Jurkat, Clone E6-1 (cell line): ENCODE results near the gene SYNGR2. TPM values are rescaled to one million over a fixed set of nuclear protein-coding genes. Genes with fewer than 3 reads are reported as not detected.

Experiments used
- DNase-seq: peaks from one replicate; pipeline ENCODE4 v3.0.0-alpha.2; 2011; ENCODE audit warnings: low read depth, low spot score
- H3K4me3 ChIP-seq: 2 replicates; pipeline ENCODE4 v1.5.1; 2011; ENCODE audit warnings: mild to moderate bottlenecking, low read length, control low read depth, moderate library complexity
- polyA plus RNA-seq: library from polyadenylated mRNA; unstranded; fragments of >200 nt; gene quantifications from one replicate; pipeline ENCODE4 v1.2.1, GENCODE V29; 2012; ENCODE audit warnings: missing spikeins; ENCODE audit not compliant: insufficient read length, insufficient read depth

The SYNGR2 gene, protein sequence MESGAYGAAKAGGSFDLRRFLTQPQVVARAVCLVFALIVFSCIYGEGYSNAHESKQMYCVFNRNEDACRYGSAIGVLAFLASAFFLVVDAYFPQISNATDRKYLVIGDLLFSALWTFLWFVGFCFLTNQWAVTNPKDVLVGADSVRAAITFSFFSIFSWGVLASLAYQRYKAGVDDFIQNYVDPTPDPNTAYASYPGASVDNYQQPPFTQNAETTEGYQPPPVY
- 56.8 TPM for polyA plus RNA-seq

DNA sequence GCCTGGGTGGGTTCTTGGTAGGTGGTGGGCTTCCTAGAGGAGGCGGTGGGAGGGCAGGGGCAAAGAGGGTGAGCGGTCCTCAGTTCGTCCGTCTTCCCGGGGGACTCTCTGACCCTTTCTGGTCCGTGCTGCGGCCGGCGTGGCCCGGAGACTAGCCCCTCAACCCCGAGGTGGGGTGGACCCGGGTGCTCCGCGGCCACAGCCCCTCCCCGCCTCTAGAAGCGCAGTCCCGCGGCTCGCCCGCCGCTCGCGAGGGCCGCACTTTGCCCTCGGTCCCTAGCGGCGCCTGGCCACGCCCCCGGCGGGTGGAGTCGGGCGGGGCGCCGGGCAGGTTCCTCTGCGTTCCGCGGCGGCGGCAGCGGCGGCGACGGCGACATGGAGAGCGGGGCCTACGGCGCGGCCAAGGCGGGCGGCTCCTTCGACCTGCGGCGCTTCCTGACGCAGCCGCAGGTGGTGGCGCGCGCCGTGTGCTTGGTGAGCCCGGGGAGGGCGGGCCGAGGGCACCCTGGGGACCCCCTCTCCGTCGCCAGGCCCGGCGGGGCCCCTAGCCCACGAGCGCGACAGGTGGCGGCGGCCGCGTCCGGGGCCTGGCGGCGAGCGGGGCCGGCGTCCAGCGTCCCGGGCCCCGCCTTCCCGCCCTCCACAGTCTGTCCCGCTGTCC, at the start of gene SYNGR2:
SYNGR2 (plus strand) TSS at position 340 of the 661 bp plus-strand sequence; CDS start at position 376, 36 bp downstream.
- DNase-seq, result peak; percentile 60
- peak within 1 kb of the TSS; percentile 60 for H3K4me3 ChIP-seq

DNA sequence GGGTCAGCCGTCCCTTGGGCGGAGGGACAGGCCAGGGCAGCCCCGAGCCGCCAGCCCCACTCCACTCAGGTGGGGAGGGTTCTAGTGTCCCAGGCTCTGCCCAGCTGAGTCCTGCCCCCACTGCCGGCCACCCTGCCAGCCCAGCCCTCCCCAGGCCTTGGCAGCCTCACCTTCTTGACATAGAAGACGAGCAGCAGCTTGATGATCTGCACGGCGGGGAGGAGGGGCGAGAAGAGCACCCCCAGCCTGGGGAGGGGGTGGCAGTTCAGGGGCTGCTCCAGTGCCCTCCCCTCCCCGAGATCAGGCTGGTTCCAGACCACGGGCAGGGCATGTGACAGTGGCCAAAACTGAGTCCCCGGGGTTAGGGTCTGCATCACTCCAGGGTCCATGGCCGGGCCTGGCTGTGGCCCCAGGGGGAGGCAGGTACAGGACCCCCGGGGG, 49.6 kb upstream of the SYNGR2 start:
- H3K4me3 ChIP-seq, result no peak overlapping the region
- DNase-seq, result no peak

DNA sequence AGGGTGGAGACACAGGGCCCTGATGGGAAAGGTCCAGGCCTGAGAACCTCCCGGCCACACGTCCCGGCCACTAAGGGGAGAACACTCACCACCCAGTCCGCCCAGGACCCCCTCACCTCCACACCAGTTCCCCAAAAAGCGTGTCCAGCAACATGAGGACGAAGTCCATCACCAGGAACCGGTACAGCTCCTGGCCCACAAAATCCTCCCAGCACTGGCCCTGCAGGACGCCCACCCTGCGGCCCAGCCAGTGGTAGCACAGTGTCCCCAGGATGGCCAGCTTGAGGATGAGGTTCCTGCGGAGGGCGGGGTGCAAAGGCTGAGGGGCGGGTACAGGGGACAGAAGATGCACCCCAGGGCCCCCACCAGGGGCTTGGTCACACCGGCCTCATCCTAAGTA, 47.8 kb upstream of the SYNGR2 start:
- DNase-seq, result no peak
- H3K4me3 ChIP-seq, result no peak overlapping the region

DNA sequence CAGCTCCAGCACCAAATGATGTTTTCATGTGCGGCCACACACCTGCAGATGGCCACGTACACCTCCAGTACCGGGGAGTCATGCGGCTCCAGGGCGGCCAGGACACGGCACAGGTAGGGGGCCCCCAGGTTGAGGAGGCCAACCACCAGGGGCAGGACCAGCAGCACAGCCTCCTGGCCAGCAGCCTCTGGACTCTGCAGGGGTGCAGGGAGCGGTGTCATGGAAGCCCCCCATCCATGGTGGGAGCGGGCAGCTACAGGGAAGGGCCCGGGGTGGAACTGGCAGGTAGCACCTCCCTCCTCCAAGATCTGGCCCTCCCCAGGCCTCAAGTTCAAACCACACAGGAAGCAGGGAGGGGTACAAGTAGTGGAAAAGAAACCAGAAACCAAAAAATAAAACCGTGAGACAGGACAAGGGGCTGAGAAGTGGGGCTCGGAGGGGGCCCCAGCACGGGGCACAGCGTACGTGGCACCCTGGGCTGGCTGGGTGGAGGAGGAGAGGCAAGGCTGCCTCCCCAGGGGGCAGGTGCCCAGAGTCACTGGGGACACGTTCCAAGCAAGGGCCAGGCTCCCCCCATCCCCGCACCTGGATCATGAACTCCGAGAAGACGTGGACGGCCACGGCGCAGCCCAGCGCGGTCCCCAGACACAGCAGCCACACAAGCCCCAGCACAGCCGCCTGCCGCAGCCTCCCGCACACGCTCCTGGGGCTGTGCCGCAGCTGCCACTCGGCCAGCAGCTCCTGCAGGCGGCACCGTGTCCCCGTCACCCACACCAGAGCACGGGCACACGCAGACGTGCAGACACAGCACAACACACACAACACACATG, 47.2 kb upstream of the SYNGR2 start:
- DNase-seq, result peak; percentile 68
- peak overlapping the region; percentile 28 for H3K4me3 ChIP-seq

DNA sequence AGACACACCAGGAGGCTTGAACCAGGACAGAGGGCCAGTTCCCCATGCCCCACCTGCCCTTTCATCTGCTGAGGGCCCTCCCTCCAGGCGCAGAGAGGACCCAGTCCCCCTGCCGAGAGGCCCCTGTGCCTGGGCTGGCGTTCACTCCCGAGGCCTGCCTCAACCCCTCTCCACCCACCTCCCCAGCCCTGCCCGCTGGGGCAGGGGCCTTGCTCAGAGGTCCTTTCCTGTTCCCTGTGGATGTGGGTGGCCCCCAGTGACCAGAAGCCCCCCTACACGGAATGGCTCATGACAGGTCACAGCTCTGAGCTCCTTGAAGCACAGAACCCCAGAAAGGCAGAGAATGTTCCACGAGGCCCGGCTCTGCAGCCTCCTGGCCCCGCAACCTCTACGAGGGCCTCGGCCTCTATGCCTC, 46.6 kb upstream of the SYNGR2 start:
- peak overlapping the region; percentile 28 for H3K4me3 ChIP-seq
- DNase-seq, result no peak

DNA sequence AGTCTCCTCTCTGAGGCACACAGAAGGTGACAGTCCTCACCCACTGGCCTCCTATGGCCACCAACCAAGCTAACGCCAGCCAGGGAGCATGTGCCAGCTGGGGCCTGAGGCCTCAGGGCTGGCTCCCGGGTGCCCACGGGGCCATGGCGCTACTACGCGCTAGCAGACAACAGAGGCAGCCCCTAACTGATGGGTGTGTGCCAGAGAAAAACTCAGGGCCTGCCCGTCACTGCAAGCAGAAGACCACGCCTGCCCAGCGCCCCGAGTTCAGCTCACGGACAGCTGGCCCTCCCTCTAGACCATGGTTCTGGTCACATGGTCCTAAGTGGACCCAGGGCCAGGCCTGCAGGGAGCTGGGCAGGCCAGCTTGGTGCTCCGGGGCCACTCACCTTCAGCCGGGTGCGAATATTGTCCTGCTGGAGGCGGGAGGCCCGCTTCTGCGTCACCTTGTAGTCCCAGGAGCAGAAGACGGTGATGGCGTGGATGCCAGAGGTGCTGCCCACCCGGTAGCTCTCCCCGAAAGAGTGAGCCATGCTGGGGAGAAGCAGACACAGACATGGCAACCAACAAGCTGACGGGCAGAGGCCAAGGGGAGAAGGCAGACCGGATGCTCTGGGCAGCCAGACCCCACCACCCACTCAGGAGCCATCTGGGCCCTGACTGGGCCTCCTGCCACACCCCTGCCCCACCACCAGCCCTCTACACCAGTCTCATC, 46.0 kb upstream of the SYNGR2 start:
- DNase-seq, result no peak
- H3K4me3 ChIP-seq, result no peak overlapping the region

DNA sequence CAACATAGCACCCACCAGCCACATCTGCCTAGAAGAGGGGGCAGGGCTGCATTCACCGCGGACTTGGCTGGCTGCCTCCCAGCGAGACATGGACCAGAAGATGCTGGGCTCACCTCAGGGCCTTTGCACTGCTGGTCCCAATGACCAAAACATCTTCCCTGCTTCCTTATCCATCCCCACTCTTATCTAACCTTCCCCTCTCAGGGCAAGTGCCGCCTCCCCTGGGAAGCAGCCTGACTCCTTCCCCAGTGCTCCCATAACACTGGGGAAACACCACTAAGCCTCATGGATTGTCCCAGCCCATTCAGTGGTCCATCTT, 45.5 kb upstream of the SYNGR2 start:
- DNase-seq, result no peak

DNA sequence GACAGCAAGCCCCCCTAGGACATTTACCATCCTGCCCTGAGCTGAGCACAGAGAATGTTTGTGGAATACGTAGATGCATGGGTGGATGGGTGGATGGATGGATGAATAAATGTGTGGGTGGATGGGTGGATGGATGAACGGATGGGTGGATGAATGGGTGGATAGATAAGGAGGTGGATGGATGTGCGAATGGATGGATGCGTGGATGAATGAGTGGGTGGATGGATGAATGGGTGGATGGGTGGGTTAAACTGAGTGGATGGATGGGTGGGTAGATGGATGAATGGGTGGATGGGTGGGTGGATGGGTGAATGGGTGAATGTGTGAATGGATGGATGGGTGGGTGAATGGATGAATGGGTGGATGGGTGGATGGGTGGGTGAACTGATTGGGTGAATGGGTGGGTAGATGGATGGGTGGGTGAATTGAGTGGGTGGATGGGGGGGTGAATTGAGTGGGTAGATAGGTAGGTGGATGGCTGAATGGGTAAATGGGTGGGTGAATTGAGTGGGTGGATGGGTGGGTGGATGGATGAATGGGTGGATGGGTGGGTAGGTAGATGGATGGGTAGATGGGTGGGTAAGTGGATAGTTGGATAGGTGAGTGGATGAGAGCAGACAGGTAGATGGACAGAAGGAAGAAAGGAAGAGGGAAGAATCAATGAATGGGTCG, 45.0 kb upstream of the SYNGR2 start:
- DNase-seq, result no peak
- H3K4me3 ChIP-seq, result no peak overlapping the region

More for the DNA sequence above, 45.5 kb upstream of the SYNGR2 start:
- H3K4me3 ChIP-seq, result no peak overlapping the region

DNA sequence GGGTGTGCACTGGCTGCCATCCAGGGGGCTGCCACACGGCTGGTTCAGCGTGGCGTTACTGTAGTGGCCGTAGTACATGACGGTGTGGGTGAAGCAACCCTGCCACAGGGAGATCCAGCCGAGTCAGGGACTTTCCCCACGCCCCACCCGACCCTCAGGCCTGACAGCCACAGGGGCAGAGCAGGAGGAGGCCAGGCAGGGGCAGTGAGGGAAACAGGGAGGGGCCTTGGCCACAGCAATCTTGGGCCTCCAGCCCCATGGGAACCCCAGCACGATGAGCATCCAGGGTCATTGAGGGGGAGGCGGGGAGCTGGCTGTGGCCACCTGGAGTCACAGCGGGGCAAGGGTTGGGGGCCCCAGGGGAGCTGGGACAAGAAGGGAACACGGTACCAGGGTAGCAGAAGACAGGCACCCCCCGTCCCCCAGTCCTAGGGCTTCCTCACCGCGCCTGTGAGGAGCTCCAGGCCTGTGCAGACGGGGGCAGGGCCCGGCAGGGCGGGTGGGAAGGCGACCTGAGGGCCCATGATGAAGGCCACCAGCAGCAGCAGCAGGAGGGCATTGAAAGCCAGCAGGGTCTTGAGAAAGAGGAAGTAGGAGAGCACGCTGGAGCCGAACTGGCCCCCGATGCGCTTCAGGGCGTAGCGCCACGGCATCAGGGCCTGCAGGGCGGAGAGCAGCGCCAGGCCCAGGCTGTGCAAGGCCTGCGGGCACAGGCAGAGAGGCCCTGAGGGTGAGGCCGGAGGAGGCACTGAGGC, 44.1 kb upstream of the SYNGR2 start:
- DNase-seq, result no peak

DNA sequence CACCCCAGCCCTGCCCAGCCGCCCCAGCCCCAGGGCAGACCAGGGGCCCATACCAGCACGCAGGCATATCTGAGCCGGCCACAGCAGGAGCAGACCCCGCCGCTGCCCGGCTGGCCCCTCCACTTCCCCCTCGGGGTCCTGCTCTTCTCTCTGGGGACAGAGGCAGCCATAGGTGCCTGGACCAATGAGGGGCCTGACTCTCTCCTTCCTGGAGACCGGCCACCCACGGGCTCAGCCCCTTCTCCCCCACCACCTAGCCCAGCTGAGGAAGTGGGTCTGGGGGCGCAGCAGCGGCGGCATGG, 43.6 kb upstream of the SYNGR2 start:
- no peak for DNase-seq
- no peak overlapping the region for H3K4me3 ChIP-seq

More for the DNA sequence above, 44.1 kb upstream of the SYNGR2 start:
- H3K4me3 ChIP-seq, result no peak overlapping the region

DNA sequence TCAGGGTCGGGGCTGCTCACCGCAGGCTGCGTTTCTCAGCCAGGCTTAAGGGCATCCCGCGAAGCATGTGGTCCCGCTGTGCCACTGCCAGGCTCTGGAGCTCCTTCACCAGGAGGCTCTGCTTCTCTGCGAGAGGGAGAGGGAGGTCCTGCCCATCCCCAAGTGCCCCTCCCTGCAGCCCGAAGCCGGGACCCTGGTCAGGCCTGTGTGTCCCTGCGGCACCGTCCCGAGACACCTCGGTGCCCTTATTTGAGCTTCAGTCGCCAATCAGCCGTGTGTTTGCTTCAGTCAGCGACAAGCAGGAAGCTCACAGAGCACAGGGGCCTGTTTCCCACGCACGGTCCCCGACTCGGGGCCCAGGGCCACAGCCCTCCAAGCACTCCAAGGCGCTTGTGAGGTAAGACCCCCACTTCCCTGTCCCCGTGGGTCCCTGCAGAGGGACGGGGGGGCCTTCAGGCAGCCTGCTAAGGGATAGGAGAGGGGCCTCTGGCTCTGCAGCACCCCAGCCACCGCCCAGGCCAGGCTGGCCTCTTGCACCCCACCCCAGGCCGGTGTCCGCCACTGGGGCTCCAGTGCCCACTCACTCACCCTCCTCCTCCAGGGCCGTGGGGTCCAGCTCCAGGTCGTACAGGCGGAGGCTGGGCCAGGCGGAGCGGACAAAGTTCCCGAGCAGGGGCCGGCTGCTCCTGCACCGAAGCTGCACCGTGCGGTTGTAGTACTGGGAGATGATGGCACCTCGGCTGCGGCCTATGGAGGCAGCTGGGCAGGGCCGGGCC, 43.1 kb upstream of the SYNGR2 start:
- no peak overlapping the region for H3K4me3 ChIP-seq
- no peak for DNase-seq

DNA sequence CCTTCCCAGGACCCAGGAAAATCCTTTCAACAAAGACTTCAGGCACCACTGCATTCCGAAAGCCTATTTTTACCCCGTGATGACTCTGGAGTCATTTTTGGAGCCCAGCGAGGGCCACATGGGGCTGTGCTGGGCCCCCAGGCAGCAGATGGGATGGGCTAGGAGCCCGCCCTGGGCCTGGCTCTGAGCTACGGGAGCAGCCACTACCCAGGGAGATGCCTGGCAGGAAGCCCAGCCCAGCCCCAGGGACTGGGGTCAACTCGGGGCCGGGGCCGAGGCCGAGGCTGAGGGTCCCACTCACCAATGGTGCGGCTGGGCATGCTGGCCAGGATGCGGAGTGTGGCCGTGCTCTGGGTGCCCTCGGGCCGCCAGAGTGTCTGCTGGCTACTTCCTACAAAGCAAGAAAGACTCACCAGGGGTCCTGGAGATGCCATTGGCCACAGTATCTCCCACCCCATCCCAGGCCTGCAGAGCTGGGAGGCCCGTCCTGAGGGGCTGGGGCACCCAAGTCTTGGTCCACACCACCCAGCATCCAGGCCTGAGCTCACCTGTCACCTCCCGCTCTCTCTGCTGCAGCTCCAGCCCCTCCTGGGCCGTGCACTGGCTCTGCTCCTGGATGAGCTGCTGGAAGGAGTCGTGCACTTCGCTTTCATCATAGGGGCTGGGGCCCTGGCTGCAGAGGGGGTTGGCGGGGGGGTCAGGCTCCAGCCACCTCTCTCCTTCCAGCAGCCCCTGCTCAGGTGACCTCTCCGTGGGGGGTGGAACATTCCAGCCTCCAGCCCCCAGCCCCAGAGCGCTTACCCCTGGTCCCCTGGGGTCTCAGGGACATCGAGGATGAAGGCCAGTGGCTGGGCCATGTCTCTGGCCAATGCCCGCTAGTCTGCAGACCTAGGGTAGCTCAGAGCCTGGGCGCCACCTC, 42.1 kb upstream of the SYNGR2 start:
- no peak overlapping the region for H3K4me3 ChIP-seq
- DNase-seq, result no peak

DNA sequence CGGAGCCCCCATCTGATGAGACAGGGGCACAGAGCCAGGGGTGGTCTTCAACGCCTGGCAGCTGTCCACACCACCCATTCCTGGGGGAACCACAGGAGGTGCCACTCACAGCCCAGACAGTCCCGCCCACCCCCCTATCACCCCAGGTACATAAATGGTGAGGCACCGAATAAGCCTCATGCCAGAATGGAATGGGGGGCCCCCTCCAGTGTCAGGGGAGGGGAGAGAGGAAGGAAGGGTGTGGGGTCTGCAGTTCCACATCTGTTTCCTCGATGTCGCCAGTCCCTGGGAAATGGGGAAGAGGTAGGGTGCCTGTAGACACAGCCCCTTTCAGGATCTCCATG, 41.5 kb upstream of the SYNGR2 start:
- peak overlapping the region; percentile 85 for H3K4me3 ChIP-seq
- no peak for DNase-seq

DNA sequence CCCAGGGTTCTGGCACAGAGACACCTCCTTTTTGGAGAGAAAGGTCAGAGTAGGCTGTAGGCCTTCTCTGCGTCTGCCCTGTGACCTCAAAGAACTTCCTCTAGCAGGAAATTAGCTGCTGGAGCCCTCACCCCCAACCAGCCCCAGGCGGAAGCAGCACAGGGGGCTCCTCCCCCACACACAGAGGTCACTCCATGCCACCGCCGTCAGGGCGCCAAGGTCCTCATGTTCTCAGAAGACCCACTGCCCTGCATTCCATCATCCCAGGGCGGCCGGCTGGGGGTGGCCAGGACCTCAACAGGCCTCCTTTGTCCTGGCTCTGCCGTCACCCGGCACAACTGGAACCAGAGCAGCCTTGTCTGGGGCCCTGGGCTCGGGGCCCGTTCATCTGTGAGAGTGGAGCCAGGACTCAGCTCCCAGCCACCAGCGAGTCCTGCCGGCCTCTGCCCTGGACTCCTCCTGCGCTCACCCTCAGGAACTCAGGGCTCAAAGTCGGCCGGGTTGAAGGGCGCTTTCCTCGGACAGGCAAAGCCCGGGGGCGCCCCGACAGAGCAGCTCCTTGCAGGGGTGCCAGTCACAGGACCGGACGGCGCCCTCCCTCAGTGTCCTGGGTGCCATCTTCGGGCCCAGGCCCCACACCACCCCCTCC, 41.0 kb upstream of the SYNGR2 start:
- no peak for DNase-seq
- H3K4me3 ChIP-seq, result peak overlapping the region; percentile 85

DNA sequence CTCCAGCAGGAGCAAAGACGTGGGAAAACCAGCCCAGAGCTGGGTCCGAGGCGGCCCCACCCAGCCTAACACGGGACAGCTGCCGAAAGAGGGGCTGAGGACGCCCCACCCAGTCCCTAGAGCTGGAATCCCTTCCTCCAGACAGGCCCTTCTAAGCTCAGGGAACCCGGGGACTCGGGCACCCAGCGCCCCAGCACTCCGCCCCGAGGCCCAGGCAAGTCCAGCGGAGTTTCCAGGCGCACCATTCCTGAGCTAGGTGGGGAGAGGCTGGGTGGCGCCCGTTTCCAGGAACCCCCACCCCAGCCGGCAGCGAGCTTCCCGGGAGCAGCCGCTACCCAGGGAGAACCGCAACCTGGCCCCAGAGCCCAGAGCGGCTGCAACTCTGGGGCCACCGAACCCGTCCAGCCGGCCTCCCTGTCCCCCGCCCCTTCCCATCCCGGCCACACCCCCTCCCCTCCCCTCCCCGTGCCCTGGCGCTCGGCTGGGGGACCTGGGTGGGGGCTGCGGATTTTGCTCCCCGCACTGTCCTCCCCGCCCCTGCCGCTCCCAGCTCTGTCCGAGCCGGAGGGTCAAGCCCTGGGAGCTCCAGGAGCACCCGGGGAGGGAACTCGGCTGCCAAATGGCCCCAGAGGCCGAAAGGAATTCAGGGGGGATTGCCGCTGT, 40.4 kb upstream of the SYNGR2 start:
- no peak for DNase-seq
- H3K4me3 ChIP-seq, result peak overlapping the region; percentile 85
